Lower leg skin (tissue), 4 donors: Measurements from ENCODE around the gene GABRA1. TPM values are rescaled to one million over a fixed set of nuclear protein-coding genes. Genes with fewer than 3 reads are reported as not detected.

Experiments used
- DNase-seq, 2 donors: peaks; one replicate each; pipeline ENCODE4 v3.0.0-alpha.2; 2019; ENCODE audit warnings: low spot score in 2 of 2
- H3K4me3 ChIP-seq: fragments of 200-600 bp; sonication (generic); 2 replicates; pipeline ENCODE4 v1.5.1; 2017; ENCODE audit warnings: mild to moderate bottlenecking, low read depth; ENCODE audit not compliant: poor library complexity, severe bottlenecking
- CTCF ChIP-seq, 3 donors: fragments of 450-650 bp; IDR thresholded peaks; one replicate each; pipeline ENCODE4 v1.5.1; 2016; ENCODE audit warnings: antibody characterized with exemption in 3 of 3, mild to moderate bottlenecking in 3 of 3, moderate library complexity in 2 of 3
- POLR2A ChIP-seq, 2 donors: fragments of 450-650 bp; IDR thresholded peaks; one replicate each; pipeline ENCODE4 v1.6.1; 2016 to 2017; ENCODE audit warnings: antibody characterized with exemption in 2 of 2, mild to moderate bottlenecking in 1 of 2, moderate library complexity in 1 of 2
- WGBS, 2 donors: methylation state at CpG; one replicate each; pipeline ENCODE4 v1.1.5; 2018; 5-methylcytosine and 5-hydroxymethylcytosine counted together
- intact Hi-C: fragments of 100-400 bp; cut with DNase I; formaldehyde crosslinking; loops from one replicate; pipeline ENCODE4 v1.15.0; 2023; ENCODE audit warnings: low total_unique reads
- total RNA-seq, 4 donors: library from RNA; depleted of rRNA; stranded (reverse); fragments of >200 nt; gene quantifications; one replicate each; pipeline ENCODE4 v1.1.0, GENCODE V29; 2016

Gene GABRA1
- not detected for total RNA-seq

- no peak for DNase-seq
- no peak for TF ChIP-seq POLR2A (IDR thresholded peaks at IDR 0.05)
- no peak for TF ChIP-seq CTCF (IDR thresholded peaks at IDR 0.05)
- intact Hi-C loops, result no loop called here
- 1 to 3% methylated on average over 16 of the region's 16 CpGs for WGBS, 2 donors
- H3K4me3 ChIP-seq, result no peak within 1 kb of the TSS
These were observed at the start of gene GABRA1 for GRCh38 chr5:161847941-161848391. Gene GABRA1, plus strand, starts transcription at chr5:161848120. Its CDS starts 2,691 bp downstream, at chr5:161850811.

- no peak for DNase-seq
- intact Hi-C loops, result no loop called here
- no peak for TF ChIP-seq CTCF (IDR thresholded peaks at IDR 0.05)
- TF ChIP-seq POLR2A (IDR thresholded peaks at IDR 0.05), result no peak
- H3K4me3 ChIP-seq, result no peak overlapping the region
- 65 to 68% methylated on average over 3 of the region's 3 CpGs for WGBS, 2 donors
These were observed 48.6 kb upstream of the GABRA1 start for GRCh38 chr5:161799316-161799715.

GRCh38 chr5:161804263-161804662 lies 43.7 kb upstream of the GABRA1 start:
- 4 to 15% methylated on average over 1 of the region's 1 CpG for WGBS, 2 donors
- no peak for TF ChIP-seq CTCF (IDR thresholded peaks at IDR 0.05)
- TF ChIP-seq POLR2A (IDR thresholded peaks at IDR 0.05), result no peak
- no peak for DNase-seq
- intact Hi-C loops, result no loop called here
- H3K4me3 ChIP-seq, result no peak overlapping the region

- no peak for TF ChIP-seq CTCF (IDR thresholded peaks at IDR 0.05)
- TF ChIP-seq POLR2A (IDR thresholded peaks at IDR 0.05), result no peak
- no peak for DNase-seq
- intact Hi-C loops, result no loop called here
- H3K4me3 ChIP-seq, result no peak overlapping the region
- 5% methylated on average over 5 of the region's 5 CpGs for WGBS, 2 donors
These were observed 1.2 kb upstream of the GABRA1 start for GRCh38 chr5:161846746-161847145.

GRCh38 chr5:161847447-161847846 lies 473 bp upstream of the GABRA1 start:
- TF ChIP-seq CTCF (IDR thresholded peaks at IDR 0.05), result no peak
- intact Hi-C loops, result no loop called here
- H3K4me3 ChIP-seq, result no peak overlapping the region
- 2 to 3% methylated on average over 12 of the region's 12 CpGs for WGBS, 2 donors
- DNase-seq, result no peak

- TF ChIP-seq CTCF (IDR thresholded peaks at IDR 0.05), result no peak
- TF ChIP-seq POLR2A (IDR thresholded peaks at IDR 0.05), result no peak
- intact Hi-C loops, result no loop called here
- H3K4me3 ChIP-seq, result no peak overlapping the region
- DNase-seq, result no peak
- WGBS, 2 donors, result 73 to 80% methylated on average over 3 of the region's 3 CpGs
These were observed 2.6 kb downstream of the GABRA1 start for GRCh38 chr5:161850491-161850890.
